PC-9 (cell line): ENCODE measurements around the gene PLEKHM2. TPM values are rescaled to one million over a fixed set of nuclear protein-coding genes. Genes with fewer than 3 reads are reported as not detected.

Experiments used
- BruUV-seq: library from RNA; stranded (reverse); fragments of 400-500 nt; replicated peaks from 2 replicates; lab custom pipeline; 2021; lab: Mats Ljungman, UMichigan
- CTCF ChIA-PET: fragments of 300-600 bp; sonication (Branson Sonifier 250); formaldehyde crosslinking; loops from one replicate; lab custom pipeline; 2022; ENCODE audit warnings: antibody characterized with exemption; lab: Charles Lee
- POLR2A ChIA-PET: fragments of 300-600 bp; sonication (Branson Sonifier 250); formaldehyde crosslinking; loops from one replicate; lab custom pipeline; 2022; ENCODE audit warnings: antibody characterized with exemption; ENCODE audit not compliant: unreplicated experiment; lab: Charles Lee
- DNase-seq, 2 experiments: peaks; one replicate each; pipeline versions ENCODE4 v3.0.0 to v3.0.0-alpha.2; 2015 to 2022; ENCODE audit warnings: mixed read lengths in 1 of 2
- H2AFZ ChIP-seq: fragments of 200-600 bp; sonication (generic); 2 replicates; pipeline ENCODE4 v1.8.1; 2017; ENCODE audit warnings: antibody characterized with exemption
- H3F3A ChIP-seq: fragments of 200-600 bp; sonication (generic); 2 replicates; pipeline ENCODE4 v1.8.1; 2017; ENCODE audit warnings: antibody characterized with exemption, mild to moderate bottlenecking, low read depth; ENCODE audit not compliant: insufficient read depth
- H3K27ac ChIP-seq: fragments of 200-600 bp; sonication (generic); 2 replicates; pipeline ENCODE4 v1.6.1; 2016; ENCODE audit warnings: mixed run types
- H3K27me3 ChIP-seq: fragments of 200-600 bp; sonication (generic); 2 replicates; pipeline ENCODE4 v1.6.1; 2016; ENCODE audit warnings: low read depth, mixed run types; ENCODE audit not compliant: insufficient read depth
- H3K36me3 ChIP-seq: fragments of 200-600 bp; sonication (generic); 2 replicates; pipeline ENCODE4 v1.6.1; 2016; ENCODE audit warnings: low read depth, mixed run types
- H3K4me1 ChIP-seq: fragments of 200-600 bp; sonication (generic); replicated peaks from 2 replicates; pipeline ENCODE4 v1.6.1; 2016; ENCODE audit warnings: mixed run types; ENCODE audit not compliant: insufficient read depth
- H3K4me2 ChIP-seq: fragments of 200-600 bp; sonication (generic); 2 replicates; pipeline ENCODE4 v1.6.1; 2017; ENCODE audit warnings: mixed run types
- H3K4me3 ChIP-seq: fragments of 200-600 bp; sonication (generic); 2 replicates; pipeline ENCODE4 v1.6.1; 2016; ENCODE audit warnings: mixed run types
- H3K79me2 ChIP-seq: fragments of 200-600 bp; sonication (generic); 2 replicates; pipeline ENCODE4 v1.6.1; 2017; ENCODE audit warnings: low read depth, mixed run types
- H3K9me2 ChIP-seq: fragments of 200-600 bp; sonication (generic); 2 replicates; pipeline ENCODE4 v1.8.1; 2017; ENCODE audit warnings: mild to moderate bottlenecking; ENCODE audit not compliant: insufficient read depth
- H3K9me3 ChIP-seq: fragments of 200-600 bp; sonication (generic); 2 replicates; pipeline ENCODE4 v1.8.1; 2016; ENCODE audit warnings: low read depth; ENCODE audit not compliant: insufficient read depth
- H4K20me1 ChIP-seq: fragments of 200-600 bp; sonication (generic); 2 replicates; pipeline ENCODE4 v1.8.1; 2017; ENCODE audit not compliant: insufficient read depth
- CTCF ChIP-seq: fragments of 200-600 bp; sonication (generic); conservative IDR thresholded peaks from 2 replicates; pipeline ENCODE4 v1.6.1; 2017; ENCODE audit warnings: mixed run types, antibody characterized with exemption, mild to moderate bottlenecking, moderate library complexity
- EZH2 ChIP-seq: fragments of 200-600 bp; sonication (generic); IDR thresholded peaks from 2 replicates; pipeline ENCODE4 v1.8.0; 2017; ENCODE audit warnings: antibody characterized with exemption, low read depth
- intact Hi-C: fragments of 100-400 bp; cut with micrococcal nuclease; formaldehyde crosslinking; loops from one replicate; pipeline ENCODE4 v1.10.0; 2022; ENCODE audit not compliant: unreplicated experiment
- total RNA-seq: library from RNA; stranded (reverse); gene quantifications from 2 replicates; pipeline ENCODE4 v1.2.3, GENCODE V29; 2021

Gene PLEKHM2
- total RNA-seq, 1 experiment from 2014 or later = 45.9 TPM

- H3K4me2 ChIP-seq = no peak overlapping the region
- no peaks in the 10 kb centered on the region for H3K27me3 ChIP-seq
- intact Hi-C loops = no loop called here
- TF ChIP-seq EZH2 (no peak), CTCF (no peak)
- POLR2A ChIA-PET = no interaction called here
- no peak overlapping the region for H3K27ac ChIP-seq
- DNase-seq = no peak
- CTCF ChIA-PET = no interaction called here
- H2AFZ ChIP-seq = no peak overlapping the region
- H3K9me2 ChIP-seq = no peaks in the 10 kb centered on the region
- no peaks in the 10 kb centered on the region for H3K79me2 ChIP-seq
- BruUV-seq = no TSS peak
- H4K20me1 ChIP-seq = no peaks in the 10 kb centered on the region
- H3F3A ChIP-seq = no peaks in the 10 kb centered on the region
- no peaks in the 10 kb centered on the region for H3K4me1 ChIP-seq
- no peaks in the 10 kb centered on the region for H3K36me3 ChIP-seq
- H3K4me3 ChIP-seq = no peak overlapping the region
- H3K9me3 ChIP-seq = no peaks in the 10 kb centered on the region
These were observed 20.5 kb downstream of the PLEKHM2 start for GRCh38 chr1:15704526-15705183.

- no peaks in the 10 kb centered on the region for H3K27me3 ChIP-seq
- H3K9me3 ChIP-seq = no peaks in the 10 kb centered on the region
- H3K36me3 ChIP-seq = no peaks in the 10 kb centered on the region
- no peak overlapping the region for H3K4me2 ChIP-seq
- ChIA-PET CTCF (no interaction called here), POLR2A (no interaction called here)
- H3F3A ChIP-seq = no peaks in the 10 kb centered on the region
- H3K4me1 ChIP-seq = no peaks in the 10 kb centered on the region
- no TSS peak for BruUV-seq
- no peak overlapping the region for H2AFZ ChIP-seq
- no peak overlapping the region for H3K27ac ChIP-seq
- DNase-seq = no peak
- no peaks in the 10 kb centered on the region for H3K9me2 ChIP-seq
- H4K20me1 ChIP-seq = no peaks in the 10 kb centered on the region
- TF ChIP-seq EZH2 (no peak), CTCF (no peak)
- H3K79me2 ChIP-seq = no peaks in the 10 kb centered on the region
- intact Hi-C loops = no loop called here
- no peak overlapping the region for H3K4me3 ChIP-seq
These were observed 21.1 kb downstream of the PLEKHM2 start for GRCh38 chr1:15705184-15705566.

GRCh38 chr1:15706751-15707150 lies 22.6 kb downstream of the PLEKHM2 start:
- no peak overlapping the region for H2AFZ ChIP-seq
- no peaks in the 10 kb centered on the region for H3K79me2 ChIP-seq
- H3K36me3 ChIP-seq = no peaks in the 10 kb centered on the region
- no peaks in the 10 kb centered on the region for H4K20me1 ChIP-seq
- no peaks in the 10 kb centered on the region for H3F3A ChIP-seq
- intact Hi-C loops = no loop called here
- no peak overlapping the region for H3K4me3 ChIP-seq
- H3K9me3 ChIP-seq = no peaks in the 10 kb centered on the region
- no peaks in the 10 kb centered on the region for H3K27me3 ChIP-seq
- no peak overlapping the region for H3K27ac ChIP-seq
- H3K4me2 ChIP-seq = no peak overlapping the region
- no peaks in the 10 kb centered on the region for H3K4me1 ChIP-seq
- TF ChIP-seq CTCF (no peak), EZH2 (no peak)
- BruUV-seq = no TSS peak
- ChIA-PET POLR2A (no interaction called here), CTCF (no interaction called here)
- no peaks in the 10 kb centered on the region for H3K9me2 ChIP-seq
- DNase-seq = no peak
